ENCODE results near the gene PPAT.

Gene PPAT

DNA sequence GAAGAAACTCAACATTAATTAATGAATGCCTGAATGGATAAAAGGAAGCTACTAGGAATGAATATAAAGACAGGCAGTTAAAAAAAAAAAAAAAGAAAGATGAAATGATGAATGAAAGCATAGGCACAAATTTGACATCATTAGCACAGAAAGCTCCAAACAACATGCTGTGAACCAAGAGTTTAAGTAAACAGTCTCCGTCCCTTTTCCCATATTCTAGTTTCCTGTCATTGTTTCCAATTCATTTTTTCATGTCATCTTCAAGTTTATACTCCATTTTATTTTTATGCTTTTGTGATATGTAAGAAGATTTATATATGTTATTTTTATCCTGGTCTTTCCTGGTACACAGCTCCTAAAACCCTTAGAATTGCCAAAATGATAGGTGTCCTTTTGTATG, 30.4 kb downstream of the PPAT start:
- Histone ChIP-seq H3K36me3 (replicated peaks in 1 of 2; ENCODE audit: control insufficient read depth in 2 of 2, insufficient read depth in 2 of 2, low read length in 2 of 2) (peaks cover 18 to 77% of the 10 kb centered on the region in 2 donors), H4K8ac (ENCODE audit: low read depth, low read length) (no peak overlapping the region), H3K79me1 (ENCODE audit: low read depth, low read length) (no peaks in the 10 kb centered on the region), H2BK12ac (ENCODE audit: low read length) (no peak overlapping the region), H4K91ac (ENCODE audit: low read depth, low read length, poor library complexity) (no peak overlapping the region), H3K18ac (ENCODE audit: low read length) (no peak overlapping the region), H3K4ac (ENCODE audit: low read length) (no peak overlapping the region), H2BK15ac (ENCODE audit: low read length) (no peak overlapping the region), H3K27ac (replicated peaks; ENCODE audit: low read length) (no peak overlapping the region), H3K14ac (ENCODE audit: low read length) (no peak overlapping the region), H3K4me3 (ENCODE audit: low read length in 2 of 2) (no peak overlapping the region), H2BK5ac (ENCODE audit: low read length) (no peak overlapping the region), H2AFZ (ENCODE audit: low read length) (no peak overlapping the region), H2BK120ac (ENCODE audit: low read depth, low read length) (no peak overlapping the region), H3K9ac (ENCODE audit: low read depth, low read length, poor library complexity) (no peak overlapping the region), H3K4me2 (ENCODE audit: insufficient read depth, low read length, poor library complexity, severe bottlenecking) (no peak overlapping the region), H2AK5ac (ENCODE audit: low read depth, low read length) (no peak overlapping the region), H3K9me3 (replicated peaks in 1 of 2; ENCODE audit: control insufficient read depth in 2 of 2, insufficient read depth in 1 of 2, low read depth in 1 of 2, low read length in 2 of 2) (no peaks in the 10 kb centered on the region), H3K4me1 (ENCODE audit: control insufficient read depth in 2 of 2, insufficient read depth in 1 of 2, low read depth in 1 of 2, low read length in 2 of 2) (peaks cover 0 to 8% of the 10 kb centered on the region in 2 donors), H3K27me3 (ENCODE audit: control insufficient read depth in 3 of 3, insufficient read depth in 3 of 3, low read depth in 1 of 3, low read length in 3 of 3) (no peaks in the 10 kb centered on the region), H3K23ac (ENCODE audit: low read depth, low read length, poor library complexity) (no peak overlapping the region)
- no CpG with 5 or more reads among the region's 1 CpG for WGBS, 2 donors (ENCODE audit: extremely low coverage in 2 of 2, insufficient read length in 2 of 2, insufficient replicate concordance in 1 of 2)
- no peak for DNase-seq (ENCODE audit: low spot score)

DNA sequence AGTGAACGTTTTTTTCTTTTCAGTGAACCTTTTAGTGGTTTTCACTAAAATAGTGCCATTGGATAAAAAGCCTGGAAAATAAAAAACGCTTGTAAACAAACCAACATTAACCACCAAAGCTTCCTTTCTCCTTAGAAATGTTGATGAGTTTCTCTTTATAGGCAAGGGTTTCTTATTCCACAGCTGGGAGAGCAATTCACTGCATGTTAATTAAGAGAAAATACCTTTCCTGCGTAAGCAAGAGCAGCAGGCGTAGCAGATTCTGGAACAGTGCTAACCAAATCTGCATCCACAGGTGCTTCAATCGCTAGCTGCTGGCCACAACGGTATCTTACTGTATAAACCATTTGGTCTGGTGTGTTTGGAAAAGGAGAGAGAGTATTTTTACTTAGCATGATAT, 34.9 kb downstream of the PPAT start:
- Histone ChIP-seq H3K9ac (ENCODE audit: low read depth, low read length, poor library complexity) (no peak overlapping the region), H3K9me3 (replicated peaks in 1 of 2; ENCODE audit: control insufficient read depth in 2 of 2, insufficient read depth in 1 of 2, low read depth in 1 of 2, low read length in 2 of 2) (no peaks in the 10 kb centered on the region), H3K23ac (ENCODE audit: low read depth, low read length, poor library complexity) (no peak overlapping the region), H3K4me1 (ENCODE audit: control insufficient read depth in 2 of 2, insufficient read depth in 1 of 2, low read depth in 1 of 2, low read length in 2 of 2) (no peaks in the 10 kb centered on the region), H2AK5ac (ENCODE audit: low read depth, low read length) (no peak overlapping the region), H3K4ac (ENCODE audit: low read length) (no peak overlapping the region), H3K18ac (ENCODE audit: low read length) (no peak overlapping the region), H2BK15ac (ENCODE audit: low read length) (no peak overlapping the region), H4K8ac (ENCODE audit: low read depth, low read length) (no peak overlapping the region), H3K27me3 (ENCODE audit: control insufficient read depth in 3 of 3, insufficient read depth in 3 of 3, low read depth in 1 of 3, low read length in 3 of 3) (no peaks in the 10 kb centered on the region), H2AFZ (ENCODE audit: low read length) (no peak overlapping the region), H2BK12ac (ENCODE audit: low read length) (no peak overlapping the region), H3K27ac (replicated peaks; ENCODE audit: low read length) (no peak overlapping the region), H2BK5ac (ENCODE audit: low read length) (no peak overlapping the region), H3K79me1 (ENCODE audit: low read depth, low read length) (no peaks in the 10 kb centered on the region), H3K4me3 (ENCODE audit: low read length in 2 of 2) (no peak overlapping the region), H2BK120ac (ENCODE audit: low read depth, low read length) (no peak overlapping the region), H3K36me3 (replicated peaks in 1 of 2; ENCODE audit: control insufficient read depth in 2 of 2, insufficient read depth in 2 of 2, low read length in 2 of 2) (peaks cover 21 to 97% of the 10 kb centered on the region in 2 donors), H3K14ac (ENCODE audit: low read length) (no peak overlapping the region), H4K91ac (ENCODE audit: low read depth, low read length, poor library complexity) (no peak overlapping the region), H3K4me2 (ENCODE audit: insufficient read depth, low read length, poor library complexity, severe bottlenecking) (no peak overlapping the region)
- WGBS, 2 donors (ENCODE audit: extremely low coverage in 2 of 2, insufficient read length in 2 of 2, insufficient replicate concordance in 1 of 2) = no CpG with 5 or more reads among the region's 6 CpGs
- DNase-seq (ENCODE audit: low spot score) = no peak

DNA sequence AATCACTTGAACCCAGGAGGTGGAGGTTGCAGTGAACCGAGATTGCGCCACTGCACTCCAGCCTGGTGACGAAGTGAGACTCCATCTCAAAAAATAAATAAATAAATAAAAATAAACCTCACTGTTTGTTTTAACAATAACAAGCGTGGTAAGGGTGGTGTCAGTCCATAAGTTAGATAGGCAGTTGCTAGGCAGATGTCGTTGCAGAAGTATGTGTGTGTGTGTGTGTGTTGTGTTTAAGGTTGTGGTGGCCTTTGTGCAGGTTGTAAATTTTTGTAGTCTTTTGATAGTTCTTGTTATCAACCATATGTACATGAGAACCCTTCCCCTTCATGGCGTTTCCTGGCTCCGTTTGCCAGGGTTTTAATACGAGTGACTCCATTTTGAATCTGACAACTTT, 44.1 kb downstream of the PPAT start:
- no peak overlapping the region for H3K18ac ChIP-seq (ENCODE audit: low read length)
- peaks cover 3 to 46% of the 10 kb centered on the region in 2 donors for H3K36me3 ChIP-seq (replicated peaks in 1 of 2; ENCODE audit: control insufficient read depth in 2 of 2, insufficient read depth in 2 of 2, low read length in 2 of 2)
- H4K91ac ChIP-seq (ENCODE audit: low read depth, low read length, poor library complexity) = no peak overlapping the region
- H3K14ac ChIP-seq (ENCODE audit: low read length) = no peak overlapping the region
- no peaks in the 10 kb centered on the region for H3K79me1 ChIP-seq (ENCODE audit: low read depth, low read length)
- H3K9me3 ChIP-seq (replicated peaks in 1 of 2; ENCODE audit: control insufficient read depth in 2 of 2, insufficient read depth in 1 of 2, low read depth in 1 of 2, low read length in 2 of 2) = no peaks in the 10 kb centered on the region
- H3K4me1 ChIP-seq (ENCODE audit: control insufficient read depth in 2 of 2, insufficient read depth in 1 of 2, low read depth in 1 of 2, low read length in 2 of 2) = peaks cover 2 to 6% of the 10 kb centered on the region in 2 donors
- H2AFZ ChIP-seq (ENCODE audit: low read length) = no peak overlapping the region
- no peak for DNase-seq (ENCODE audit: low spot score)
- no peak overlapping the region for H3K4me2 ChIP-seq (ENCODE audit: insufficient read depth, low read length, poor library complexity, severe bottlenecking)
- H4K8ac ChIP-seq (ENCODE audit: low read depth, low read length) = no peak overlapping the region
- H2BK5ac ChIP-seq (ENCODE audit: low read length) = no peak overlapping the region
- H2AK5ac ChIP-seq (ENCODE audit: low read depth, low read length) = no peak overlapping the region
- H3K4ac ChIP-seq (ENCODE audit: low read length) = no peak overlapping the region
- H3K23ac ChIP-seq (ENCODE audit: low read depth, low read length, poor library complexity) = no peak overlapping the region
- H2BK12ac ChIP-seq (ENCODE audit: low read length) = no peak overlapping the region
- no peak overlapping the region for H3K9ac ChIP-seq (ENCODE audit: low read depth, low read length, poor library complexity)
- no peak overlapping the region for H3K27ac ChIP-seq (replicated peaks; ENCODE audit: low read length)
- no peak overlapping the region for H3K4me3 ChIP-seq (ENCODE audit: low read length in 2 of 2)
- H3K27me3 ChIP-seq (ENCODE audit: control insufficient read depth in 3 of 3, insufficient read depth in 3 of 3, low read depth in 1 of 3, low read length in 3 of 3) = no peaks in the 10 kb centered on the region
- no peak overlapping the region for H2BK15ac ChIP-seq (ENCODE audit: low read length)
- no peak overlapping the region for H2BK120ac ChIP-seq (ENCODE audit: low read depth, low read length)
- WGBS, 2 donors (ENCODE audit: extremely low coverage in 2 of 2, insufficient read length in 2 of 2, insufficient replicate concordance in 1 of 2) = no CpG with 5 or more reads among the region's 8 CpGs

DNA sequence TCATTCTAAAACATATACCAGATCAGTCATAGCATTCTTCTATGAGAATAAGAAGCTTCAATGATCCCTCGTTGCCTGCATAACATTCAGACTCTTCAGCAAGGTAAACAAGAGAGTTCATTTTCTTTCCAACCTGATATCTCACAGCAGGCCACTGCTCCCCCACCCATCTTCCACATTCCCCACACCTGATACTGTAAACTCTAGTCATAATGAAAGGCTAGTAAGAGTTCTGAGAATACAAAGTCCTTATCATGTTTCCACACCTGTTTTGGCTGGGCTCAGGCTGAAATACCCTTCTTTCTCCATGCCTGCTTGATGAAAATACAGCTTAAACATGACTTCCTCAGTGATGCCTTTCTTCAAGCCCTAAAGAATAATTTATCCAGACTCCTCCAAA, 45.9 kb downstream of the PPAT start:
- Histone ChIP-seq H2BK12ac (ENCODE audit: low read length) (no peak overlapping the region), H3K79me1 (ENCODE audit: low read depth, low read length) (no peaks in the 10 kb centered on the region), H3K4me2 (ENCODE audit: insufficient read depth, low read length, poor library complexity, severe bottlenecking) (no peak overlapping the region), H3K23ac (ENCODE audit: low read depth, low read length, poor library complexity) (no peak overlapping the region), H4K91ac (ENCODE audit: low read depth, low read length, poor library complexity) (no peak overlapping the region), H2BK120ac (ENCODE audit: low read depth, low read length) (no peak overlapping the region), H3K4ac (ENCODE audit: low read length) (no peak overlapping the region), H2BK5ac (ENCODE audit: low read length) (no peak overlapping the region), H3K9ac (ENCODE audit: low read depth, low read length, poor library complexity) (no peak overlapping the region), H3K14ac (ENCODE audit: low read length) (no peak overlapping the region), H3K27me3 (ENCODE audit: control insufficient read depth in 3 of 3, insufficient read depth in 3 of 3, low read depth in 1 of 3, low read length in 3 of 3) (no peaks in the 10 kb centered on the region), H2AFZ (ENCODE audit: low read length) (no peak overlapping the region), H3K18ac (ENCODE audit: low read length) (no peak overlapping the region), H3K27ac (replicated peaks; ENCODE audit: low read length) (no peak overlapping the region), H3K4me1 (ENCODE audit: control insufficient read depth in 2 of 2, insufficient read depth in 1 of 2, low read depth in 1 of 2, low read length in 2 of 2) (peaks cover 2 to 6% of the 10 kb centered on the region in 2 donors), H4K8ac (ENCODE audit: low read depth, low read length) (no peak overlapping the region), H2BK15ac (ENCODE audit: low read length) (no peak overlapping the region), H3K36me3 (replicated peaks in 1 of 2; ENCODE audit: control insufficient read depth in 2 of 2, insufficient read depth in 2 of 2, low read length in 2 of 2) (peaks cover 2 to 29% of the 10 kb centered on the region in 2 donors), H3K9me3 (replicated peaks in 1 of 2; ENCODE audit: control insufficient read depth in 2 of 2, insufficient read depth in 1 of 2, low read depth in 1 of 2, low read length in 2 of 2) (no peaks in the 10 kb centered on the region), H3K4me3 (ENCODE audit: low read length in 2 of 2) (no peak overlapping the region), H2AK5ac (ENCODE audit: low read depth, low read length) (no peak overlapping the region)
- WGBS, 2 donors (ENCODE audit: extremely low coverage in 2 of 2, insufficient read length in 2 of 2, insufficient replicate concordance in 1 of 2) = no CpG with 5 or more reads among the region's 1 CpG
- no peak for DNase-seq (ENCODE audit: low spot score)

Data from neuronal stem cell (in vitro differentiated cells).